Glomerular endothelial cell (primary cell): Measurements from ENCODE around the gene KLRB1. TPM values are rescaled to one million over a fixed set of nuclear protein-coding genes. Genes with fewer than 3 reads are reported as not detected.
"Not testable (repeated sequence)": the region's sequence is repeated elsewhere in the genome, so short reads cannot be mapped to it uniquely, and the experiment has no call there.

Source experiments
- DNase-seq: peaks from one replicate; pipeline ENCODE4 v3.0.0-alpha.2; 2011; ENCODE audit warnings: low read depth, low spot score; ENCODE audit errors: extremely low read depth
- total RNA-seq: library from RNA; depleted of rRNA; stranded (reverse); fragments of >200 nt; gene quantifications from 2 replicates; pipeline ENCODE4 v1.2.3, GENCODE V29; 2015

The KLRB1 gene
- total RNA-seq, 1 donor from 2014 or later: not detected

- not testable (repeated sequence) for DNase-seq
Observed at GRCh38 chr12:9545489-9545888, 62.2 kb downstream of the KLRB1 start.

Other genes with a start within 250 kb of the KLRB1 start
- 2.9 and 8.7 TPM in 2 replicates for gene CLEC2D, start 61.8 kb upstream of the KLRB1 start, total RNA-seq
- gene CLECL1, start 125.2 kb upstream of the KLRB1 start, total RNA-seq: not detected in 2 replicates
- gene CD69, start 153.0 kb upstream of the KLRB1 start, total RNA-seq: 16.9 and 32.5 TPM in 2 replicates
- gene KLRF1, start 219.6 kb upstream of the KLRB1 start, total RNA-seq: not detected in 2 replicates